K562 (cell line): ENCODE results near the gene ABHD4. TPM values are rescaled to one million over a fixed set of nuclear protein-coding genes. Genes with fewer than 3 reads are reported as not detected.

Experiments used
- ATAC-seq: fragments of 200-7000 bp; cut with Tn5 transposase; 3 replicates; pipeline ENCODE4 v1.9.1; 2020; ENCODE audit warnings: moderate library complexity
- BruUV-seq: library from RNA; stranded (reverse); fragments of 400-500 nt; replicated peaks from 2 replicates; lab custom pipeline; 2021; lab: Mats Ljungman, UMichigan
- CTCF ChIA-PET: fragments of 300-600 bp; formaldehyde crosslinking; extraction: SDS; loops from one replicate; lab custom pipeline; 2021; ENCODE audit warnings: low intra/inter-chr PET ratio; lab: Yijun Ruan, JAX
- POLR2A ChIA-PET: fragments of 300-600, 350-650 bp; sonication (Branson Sonifier 250); formaldehyde crosslinking; extraction: SDS; loops from one replicate; lab custom pipeline; 2021; ENCODE audit warnings: antibody characterized with exemption, inconsistent platforms; lab: Yijun Ruan, JAX
- DNase-seq, 4 experiments: peaks; one replicate each; pipeline versions ENCODE4 v3.0.0 to v3.0.0-alpha.2; 2011 to 2018; ENCODE audit warnings: low spot score in 3 of 4, mixed read lengths in 3 of 4; ENCODE audit errors: extremely low read depth in 1 of 4
- FAIRE-seq: peaks from 2 replicates; lab custom pipeline; 2011; peaks lifted over from hg19 to GRCh38; lab: Jason Lieb, UNC
- H2AFZ ChIP-seq: 2 replicates; pipeline ENCODE4 v1.6.0; 2011; ENCODE audit warnings: low read depth, low read length, control low read depth, inconsistent platforms
- H3K27ac ChIP-seq: fragments of 200-600 bp; 3 replicates; pipeline ENCODE4 v1.8.0; 2011; ENCODE audit warnings: low read depth, mild to moderate bottlenecking, control low read depth, inconsistent platforms, low read length, moderate library complexity, mixed read lengths; ENCODE audit errors: extremely low read depth
- H3K27me3 ChIP-seq, 2 experiments: fragments of 300-600 bp in 1 of 2; 2 replicates in 1 of 2; 3 replicates in 1 of 2; pipeline versions ENCODE4 v1.6.0 to v1.8.0; 2011; ENCODE audit warnings: inconsistent platforms in 2 of 2, low read length in 2 of 2, mild to moderate bottlenecking in 1 of 2, mixed read lengths in 1 of 2, moderate library complexity in 1 of 2; ENCODE audit not compliant: control insufficient read depth in 2 of 2, insufficient read depth in 2 of 2
- H3K36me3 ChIP-seq: fragments of 300-600 bp; 3 replicates; pipeline ENCODE4 v1.8.0; 2011; ENCODE audit warnings: mild to moderate bottlenecking, low read length, inconsistent platforms; ENCODE audit not compliant: control insufficient read depth, insufficient read depth
- H3K4me1 ChIP-seq, 2 experiments: fragments of 200-600 bp in 1 of 2; replicated peaks in 1 of 2; 2 replicates in 1 of 2; 3 replicates in 1 of 2; pipeline versions ENCODE4 v1.5.1 to v1.8.0; 2011; ENCODE audit warnings: inconsistent platforms in 2 of 2, low read length in 2 of 2, mild to moderate bottlenecking in 1 of 2, mixed read lengths in 1 of 2, moderate library complexity in 1 of 2; ENCODE audit not compliant: control insufficient read depth in 2 of 2, insufficient read depth in 2 of 2
- H3K4me2 ChIP-seq: 2 replicates; pipeline ENCODE4 v1.6.1; 2011; ENCODE audit warnings: low read length, control low read depth, inconsistent platforms, mixed read lengths; ENCODE audit not compliant: insufficient read depth
- H3K4me3 ChIP-seq: fragments of 200-600 bp; sonication (generic), shearing (Covaris generic); 2 replicates; pipeline ENCODE4 v1.5.1; 2016; ENCODE audit warnings: control low read depth, inconsistent platforms
- H3K79me2 ChIP-seq: fragments of 200-600 bp; 3 replicates; pipeline ENCODE4 v1.8.0; 2011; ENCODE audit warnings: low read length, inconsistent platforms; ENCODE audit not compliant: control insufficient read depth, insufficient read depth
- H3K9ac ChIP-seq, 2 experiments: 2 replicates each; pipeline versions ENCODE4 v1.6.0 to v1.6.1; 2011; ENCODE audit warnings: low read depth in 2 of 2, low read length in 2 of 2, control low read depth in 1 of 2, inconsistent platforms in 1 of 2, mild to moderate bottlenecking in 1 of 2, mixed read lengths in 1 of 2; ENCODE audit not compliant: insufficient read depth in 1 of 2
- H3K9me1 ChIP-seq: one replicate; pipeline ENCODE4 v1.6.0; 2011; ENCODE audit warnings: inconsistent platforms, mild to moderate bottlenecking, low read length, moderate library complexity; ENCODE audit not compliant: control insufficient read depth, insufficient read depth
- H3K9me3 ChIP-seq: replicated peaks from 2 replicates; pipeline ENCODE4 v1.5.1; 2011; ENCODE audit warnings: low read depth, low read length, inconsistent platforms; ENCODE audit not compliant: control insufficient read depth, insufficient read depth
- H4K20me1 ChIP-seq: replicated peaks from 2 replicates; pipeline ENCODE4 v1.6.1; 2011; ENCODE audit warnings: low read length, inconsistent platforms, mixed read lengths; ENCODE audit not compliant: control insufficient read depth, insufficient read depth
- ARNT ChIP-seq, 2 experiments: fragments of 450-650 bp; IDR thresholded peaks; 2 replicates each; pipeline ENCODE4 v1.6.1; 2016; ENCODE audit warnings: mild to moderate bottlenecking in 1 of 2
- ESRRB ChIP-seq: fragments of 250-450 bp; sonication (Bioruptor Pico); IDR thresholded peaks from 2 replicates; pipeline ENCODE4 v1.5.0; 2020; ENCODE audit warnings: mild to moderate bottlenecking, moderate library complexity, borderline replicate concordance
- GABPB2 ChIP-seq: fragments of 250-450 bp; sonication (Bioruptor Pico); conservative IDR thresholded peaks from 2 replicates; pipeline ENCODE4 v1.5.1; 2021; ENCODE audit warnings: mild to moderate bottlenecking
- IFI16 ChIP-seq: fragments of 250-450 bp; sonication (Bioruptor Pico); IDR thresholded peaks from 2 replicates; pipeline ENCODE4 v2.1.2; 2022; ENCODE audit warnings: mild to moderate bottlenecking, inconsistent platforms
- IRF2 ChIP-seq: sonication (generic); formaldehyde crosslinking; IDR thresholded peaks from 2 replicates; pipeline ENCODE4 v1.8.1; 2022; ENCODE audit warnings: mild to moderate bottlenecking, missing genetic modification reagents
- PBX2 ChIP-seq, 2 experiments: IDR thresholded peaks in 1 of 2; conservative IDR thresholded peaks in 1 of 2; 2 replicates each; pipeline ENCODE4 v1.6.1; 2016; ENCODE audit warnings: low read depth in 2 of 2, mild to moderate bottlenecking in 1 of 2, missing compliant biosample characterization in 1 of 2, missing genetic modification characterization in 1 of 2, moderate library complexity in 1 of 2
- ZBTB1 ChIP-seq: sonication (generic); formaldehyde crosslinking; IDR thresholded peaks from 2 replicates; pipeline ENCODE4 v1.8.1; 2023; ENCODE audit warnings: missing genetic modification reagents, low read depth, mild to moderate bottlenecking, borderline replicate concordance
- ZNF124 ChIP-seq: sonication (generic); formaldehyde crosslinking; IDR thresholded peaks from 2 replicates; pipeline ENCODE4 v1.8.1; 2022; ENCODE audit warnings: missing genetic modification reagents
- ZNF175 ChIP-seq: fragments of 200-800 bp; sonication (Bioruptor generic); IDR thresholded peaks from 2 replicates; pipeline ENCODE4 v1.6.1; 2016; ENCODE audit warnings: low read depth, mild to moderate bottlenecking, missing genetic modification characterization, missing compliant biosample characterization
- ZNF197 ChIP-seq: fragments of 200-800 bp; sonication (Bioruptor generic); IDR thresholded peaks from 2 replicates; pipeline ENCODE4 v1.6.1; 2016; ENCODE audit warnings: low read depth, missing genetic modification characterization, missing compliant biosample characterization
- ZNF232 ChIP-seq: sonication (generic); formaldehyde crosslinking; IDR thresholded peaks from 2 replicates; pipeline ENCODE4 v1.8.0; 2022; ENCODE audit warnings: mild to moderate bottlenecking, missing genetic modification reagents
- ZNF263 ChIP-seq: sonication (generic); formaldehyde crosslinking; IDR thresholded peaks from 2 replicates; pipeline ENCODE4 v1.8.0; 2022; ENCODE audit warnings: mild to moderate bottlenecking, missing genetic modification reagents, borderline replicate concordance
- ZNF583 ChIP-seq: fragments of 250-450 bp; sonication (Bioruptor Pico); IDR thresholded peaks from 2 replicates; pipeline ENCODE4 v1.4.0; 2020
- ZNF699 ChIP-seq: fragments of 250-450 bp; sonication (Bioruptor Pico); IDR thresholded peaks from 2 replicates; pipeline ENCODE4 v1.8.0; 2021; ENCODE audit warnings: mild to moderate bottlenecking, moderate library complexity; ENCODE audit not compliant: insufficient replicate concordance
- WGBS: fragments of 100-300 bp; shearing (Covaris generic); methylation state at CpG from one replicate; pipeline ENCODE4 v1.1.6; 2016; ENCODE audit warnings: low coverage, mixed read lengths; ENCODE audit not compliant: insufficient coverage; ENCODE audit errors: missing lambda C conversion rate; 5-methylcytosine and 5-hydroxymethylcytosine counted together
- in situ Hi-C: fragments of 300-500 bp; cut with MboI; formaldehyde crosslinking; loops from 4 replicates; pipeline ENCODE4 v1.15.0; 2018; ENCODE audit warnings: inconsistent platforms, mixed read lengths
- intact Hi-C: fragments of 100-400 bp; cut with micrococcal nuclease; formaldehyde crosslinking; loops from 2 replicates; pipeline ENCODE4 v1.14.2; 2022
- polyA plus RNA-seq, 8 experiments: library from polyadenylated mRNA; depleted of rRNA in 4 of 8; stranded (reverse) in 5 of 8; unstranded in 3 of 8; fragments of >200 nt; fragmentation: Nextera tagmentation in 2 of 8; fragmentation: Illumina TruSeq in 1 of 8; extraction: Ambion mirVana in 2 of 8; extraction: Trizol in 1 of 8; gene quantifications; 2 replicates each; pipeline versions ENCODE4 v1.2.1 to v1.2.3, GENCODE V29; 2011 to 2014; ENCODE audit warnings: inconsistent platforms in 1 of 8, missing spikeins in 1 of 8
- total RNA-seq, 7 experiments: library from RNA; depleted of rRNA in 6 of 7; stranded (reverse); fragments of >200 nt in 6 of 7; fragmentation: Illumina TruSeq in 2 of 7; extraction: Trizol in 2 of 7; gene quantifications; 2 replicates each; pipeline versions ENCODE4 v1.2.1 to v1.2.3, GENCODE V29; 2011 to 2021; ENCODE audit warnings: low replicate concordance in 1 of 7
- TF ChIP-seq, protein P1 (sequence below): sonication (generic); formaldehyde crosslinking; IDR thresholded peaks from 2 replicates; pipeline ENCODE4 v1.8.0; 2022; ENCODE audit warnings: mild to moderate bottlenecking, missing genetic modification reagents
- TF ChIP-seq, protein P2 (sequence below): fragments of 250-450 bp; sonication (Bioruptor Pico); IDR thresholded peaks from 2 replicates; pipeline ENCODE4 v1.5.0; 2021

Gene ABHD4
- total and polyA plus RNA-seq, 9 of the 15 experiments (the other 6 are each of a cell fraction or from before 2014, with no cell fraction given): 3.6 to 12.0 (median 7.2) TPM

DNA sequence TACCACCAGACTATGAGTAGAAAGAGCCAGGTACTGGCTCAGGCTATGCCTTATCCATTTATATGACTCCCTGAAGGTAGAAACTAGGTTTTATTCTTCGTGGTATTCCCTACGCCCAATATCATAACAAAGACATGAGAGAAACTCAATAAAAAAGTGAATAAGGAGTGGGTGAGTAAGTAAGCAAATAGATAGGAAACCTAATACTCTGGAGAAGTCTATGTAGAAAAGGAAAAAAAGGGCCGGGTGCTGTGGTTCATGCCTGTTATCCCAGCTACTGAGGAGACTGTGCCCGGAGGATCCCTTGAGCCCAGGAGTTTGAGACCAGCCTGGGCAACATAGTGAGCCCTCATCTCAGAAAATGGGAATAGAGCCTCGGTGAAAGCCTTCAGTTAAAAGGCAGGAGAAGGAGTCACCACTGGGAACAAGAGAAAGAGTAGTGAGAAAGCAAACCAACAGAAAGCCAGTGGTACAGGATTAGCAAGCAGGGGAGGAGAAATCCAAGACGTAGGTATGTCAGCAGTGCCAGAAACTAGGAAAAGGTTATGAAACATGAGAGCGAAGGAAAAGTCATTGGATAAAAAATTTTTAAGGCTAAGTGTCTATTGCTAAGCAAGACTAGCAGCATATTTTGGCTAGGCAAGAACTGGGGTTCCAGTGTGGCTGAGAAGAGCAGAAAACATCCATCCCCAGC lies 52.1 kb downstream of the ABHD4 start:
- Histone ChIP-seq H3K4me1 (peaks cover 0 to under 1% of the 10 kb centered on the region in 2 experiments; a peak in 3 of 5 replicates), H2AFZ (no peak overlapping the region), H3K36me3 (no peaks in the 10 kb centered on the region), H3K9me3 (no peaks in the 10 kb centered on the region), H4K20me1 (no peaks in the 10 kb centered on the region), H3K4me2 (no peak overlapping the region), H3K9me1 (no peaks in the 10 kb centered on the region), H3K9ac (no peak overlapping the region), H3K79me2 (no peaks in the 10 kb centered on the region), H3K27ac (no peak overlapping the region), H3K27me3 (no peaks in the 10 kb centered on the region), H3K4me3 (no peak overlapping the region)
- no peak for FAIRE-seq
- BruUV-seq: no TSS peak
- TF ChIP-seq ZNF124 (no peak), IFI16 (CRISPR knock-in tag) (no peak), ZNF263 (CRISPR knock-in tag) (no peak), ZNF232 (CRISPR knock-in tag) (no peak), PBX2 (CRISPR knock-in tag; IDR thresholded peaks at IDR 0.05; ENCODE audit: low read depth) (no peak), PBX2 (tag; conservative IDR thresholded peaks at IDR 0.05; ENCODE audit: low read depth) (no peak), GABPB2 (CRISPR knock-in tag) (no peak), ZNF699 (CRISPR knock-in tag) (no peak), ESRRB (CRISPR knock-in tag) (no peak), IRF2 (no peak), ZNF583 (CRISPR knock-in tag) (no peak), ZNF175 (CRISPR knock-in tag) (no peak), ARNT (IDR thresholded peaks at IDR 0.05) (no peak), ZNF197 (CRISPR knock-in tag) (no peak), ZBTB1 (CRISPR knock-in tag) (no peak)
- TF ChIP-seq, protein P1, sequence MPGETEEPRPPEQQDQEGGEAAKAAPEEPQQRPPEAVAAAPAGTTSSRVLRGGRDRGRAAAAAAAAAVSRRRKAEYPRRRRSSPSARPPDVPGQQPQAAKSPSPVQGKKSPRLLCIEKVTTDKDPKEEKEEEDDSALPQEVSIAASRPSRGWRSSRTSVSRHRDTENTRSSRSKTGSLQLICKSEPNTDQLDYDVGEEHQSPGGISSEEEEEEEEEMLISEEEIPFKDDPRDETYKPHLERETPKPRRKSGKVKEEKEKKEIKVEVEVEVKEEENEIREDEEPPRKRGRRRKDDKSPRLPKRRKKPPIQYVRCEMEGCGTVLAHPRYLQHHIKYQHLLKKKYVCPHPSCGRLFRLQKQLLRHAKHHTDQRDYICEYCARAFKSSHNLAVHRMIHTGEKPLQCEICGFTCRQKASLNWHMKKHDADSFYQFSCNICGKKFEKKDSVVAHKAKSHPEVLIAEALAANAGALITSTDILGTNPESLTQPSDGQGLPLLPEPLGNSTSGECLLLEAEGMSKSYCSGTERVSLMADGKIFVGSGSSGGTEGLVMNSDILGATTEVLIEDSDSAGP (CRISPR knock-in tag): no peak
- TF ChIP-seq, protein P2, sequence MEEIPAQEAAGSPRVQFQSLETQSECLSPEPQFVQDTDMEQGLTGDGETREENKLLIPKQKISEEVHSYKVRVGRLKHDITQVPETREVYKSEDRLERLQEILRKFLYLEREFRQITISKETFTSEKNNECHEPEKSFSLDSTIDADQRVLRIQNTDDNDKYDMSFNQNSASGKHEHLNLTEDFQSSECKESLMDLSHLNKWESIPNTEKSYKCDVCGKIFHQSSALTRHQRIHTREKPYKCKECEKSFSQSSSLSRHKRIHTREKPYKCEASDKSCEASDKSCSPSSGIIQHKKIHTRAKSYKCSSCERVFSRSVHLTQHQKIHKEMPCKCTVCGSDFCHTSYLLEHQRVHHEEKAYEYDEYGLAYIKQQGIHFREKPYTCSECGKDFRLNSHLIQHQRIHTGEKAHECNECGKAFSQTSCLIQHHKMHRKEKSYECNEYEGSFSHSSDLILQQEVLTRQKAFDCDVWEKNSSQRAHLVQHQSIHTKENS (CRISPR knock-in tag): no peak
- intact Hi-C loops (loop anchor here (10.0 kb wide), 1 partner anchor 265 kb away; no protein-coding TSS in a partner anchor), in situ Hi-C loops (loop anchor here (10.0 kb wide), 2 partner anchors 195 to 255 kb away; no protein-coding TSS in a partner anchor)
- WGBS: 41% methylated on average over 6 of the region's 7 CpGs
- ChIA-PET POLR2A (interaction anchor here (0.6 to 1.5 kb wide), 3 partner anchors 61 to 98 kb away, joined by 3 to 5 read pairs (median 4); partner anchors contain the start of gene DAD1), CTCF (interaction anchor here (5.4 kb wide), 1 partner anchor 93 kb away, joined by 58 read pairs; no protein-coding TSS in a partner anchor)
- ATAC-seq: no peak
- no peak for DNase-seq
